Forelimb muscle (tissue), 1 donor: ENCODE data around the gene EPPIN. TPM values are rescaled to one million over a fixed set of nuclear protein-coding genes. Genes with fewer than 3 reads are reported as not detected.
"Not testable (repeated sequence)": the region's sequence is repeated elsewhere in the genome, so short reads cannot be mapped to it uniquely, and the experiment has no call there.

ENCODE experiments used
- DNase-seq: peaks from one replicate; pipeline ENCODE4 v3.0.0-alpha.2; 2013; ENCODE audit warnings: low read depth
- polyA plus RNA-seq: library from polyadenylated mRNA; unstranded; fragments of 120-200 nt; gene quantifications from one replicate; pipeline ENCODE4 v1.2.1, GENCODE V29; 2013; ENCODE audit not compliant: insufficient read length

EPPIN gene
- polyA plus RNA-seq = not detected

DNA sequence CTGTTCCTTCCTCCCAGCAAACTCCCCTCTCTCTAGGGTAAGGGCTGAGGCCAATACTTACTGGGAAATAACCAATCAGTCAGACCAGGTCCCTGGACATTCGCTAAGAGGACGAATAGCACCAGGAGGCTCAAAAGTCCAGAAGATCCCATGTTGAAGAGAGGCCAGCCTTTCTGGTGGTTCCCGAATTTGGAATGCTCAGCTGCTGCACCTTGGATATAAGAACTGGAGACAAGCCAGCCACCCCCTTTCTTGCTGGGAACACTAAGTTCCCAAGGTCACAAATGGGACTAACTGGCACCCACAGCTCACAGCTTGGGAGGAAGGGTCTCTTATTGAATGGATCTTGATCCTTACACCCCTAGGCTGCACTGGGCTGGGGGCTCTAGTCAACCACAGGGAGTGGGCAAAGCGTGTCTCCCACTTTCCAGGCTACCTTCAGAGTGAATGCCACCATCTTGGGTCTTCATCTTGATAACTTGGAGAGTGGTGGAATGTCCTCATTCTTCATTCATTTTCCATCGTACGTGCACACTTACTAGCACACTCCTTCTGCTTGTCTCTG, at the start of gene EPPIN:
TSS of gene EPPIN (minus strand) at position 196 of the 565 bp plus-strand sequence. CDS start at position 152, 44 bp downstream.
- no peak for DNase-seq

DNA sequence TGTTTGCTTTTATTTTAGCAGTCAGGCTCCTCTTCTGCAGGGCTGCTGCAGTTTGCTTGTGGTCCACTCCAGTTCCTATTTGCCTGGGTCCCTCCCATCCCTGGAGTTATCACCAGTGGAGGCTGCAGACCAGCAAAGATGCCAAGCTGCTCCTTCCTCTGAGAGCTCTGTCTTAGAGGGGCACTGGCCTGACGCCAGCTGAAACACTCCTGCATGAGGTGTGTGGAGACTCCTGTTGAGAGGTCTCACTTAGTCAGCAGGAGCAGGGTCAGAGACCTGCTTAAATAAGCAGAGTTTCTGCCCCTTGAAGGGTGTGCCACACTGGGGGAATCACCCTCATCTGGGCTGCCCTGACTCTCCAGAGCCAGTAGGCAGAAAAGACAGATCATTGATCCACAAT, 48.0 kb upstream of the EPPIN start:
- DNase-seq = no peak

DNA sequence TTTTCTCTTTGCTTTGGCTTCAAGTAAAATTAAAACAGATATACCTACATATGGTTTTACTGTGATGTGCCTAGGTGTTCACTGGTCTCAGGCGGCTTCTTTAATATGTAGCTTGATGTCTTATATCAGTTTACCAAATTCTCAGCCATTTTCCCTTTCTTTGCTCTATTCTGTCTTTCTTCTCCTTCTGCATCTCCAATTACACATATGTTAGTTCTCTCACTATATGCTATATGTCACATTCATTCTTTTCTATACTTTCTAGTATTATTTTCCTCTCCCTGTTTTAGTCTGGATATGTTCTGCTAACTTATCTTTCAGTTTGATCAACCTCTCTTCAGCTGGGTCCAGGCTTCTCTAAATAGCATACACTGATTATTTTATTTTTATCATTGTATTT, 46.3 kb upstream of the EPPIN start:
- no peak for DNase-seq

DNA sequence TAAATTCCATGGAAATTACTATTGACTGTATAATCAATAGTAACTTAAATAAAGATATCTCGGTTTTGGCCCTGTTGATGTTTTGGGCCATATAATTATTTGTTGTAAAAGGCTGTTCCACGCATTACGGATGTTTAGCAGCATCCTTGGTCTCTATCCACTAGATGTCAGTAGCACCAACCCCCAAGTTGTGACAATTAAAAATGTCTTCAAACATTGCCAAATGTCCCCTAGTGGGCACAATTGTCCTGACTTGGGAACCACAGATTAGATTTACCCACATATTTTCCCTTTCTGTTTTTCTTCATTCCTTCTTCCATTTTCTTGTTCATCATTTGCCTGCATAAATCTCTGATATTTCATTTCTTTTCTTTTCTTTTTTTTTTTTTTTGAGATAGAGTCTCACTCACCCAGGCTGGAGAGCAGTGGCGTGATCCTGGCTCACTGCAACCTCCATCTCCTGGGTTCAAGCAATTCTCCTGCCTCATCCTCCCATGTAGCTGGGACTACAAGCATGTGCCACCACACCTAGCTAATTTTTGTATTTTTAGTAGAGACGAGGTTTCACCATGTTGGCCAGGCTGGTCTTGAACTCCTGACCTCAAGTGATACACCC, 45.5 kb upstream of the EPPIN start:
- DNase-seq = no peak

DNA sequence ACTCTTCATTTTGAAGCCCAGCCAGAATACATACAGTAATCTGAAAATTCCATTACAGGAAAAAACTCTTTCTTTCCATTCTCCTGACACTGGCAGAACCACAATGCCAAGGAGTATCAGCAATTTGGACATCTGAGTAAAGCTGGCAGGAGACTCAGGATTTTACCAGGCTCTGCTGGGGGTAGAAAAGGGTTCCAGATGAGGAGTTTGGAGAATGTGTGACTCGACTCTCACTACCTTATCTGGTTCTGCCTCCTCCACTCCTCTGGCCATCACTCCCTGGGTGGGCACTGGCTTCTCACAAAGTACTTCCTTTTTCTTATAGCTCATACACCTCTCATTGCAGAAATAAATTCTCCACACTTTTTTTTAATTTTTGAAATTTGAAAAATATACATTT, 42.5 kb upstream of the EPPIN start:
- DNase-seq = no peak

DNA sequence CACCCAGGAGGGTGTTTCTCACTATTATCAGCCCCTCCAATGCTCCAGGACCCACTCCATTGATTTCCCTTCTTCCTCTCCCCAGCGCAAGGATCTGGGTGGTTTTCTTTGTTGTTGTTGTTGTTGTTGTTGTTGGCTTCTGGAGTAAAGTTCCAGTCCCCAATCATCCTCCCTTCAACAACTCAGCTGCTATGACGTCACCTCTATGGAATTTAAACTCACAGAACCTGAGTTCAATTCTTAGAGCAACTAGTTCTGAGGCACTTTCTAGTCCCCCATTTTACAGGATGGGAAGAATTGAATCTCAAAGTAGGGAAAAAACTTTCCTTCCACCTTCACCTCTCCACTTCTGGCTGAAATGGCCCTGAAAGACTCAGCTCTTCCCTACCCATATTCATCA, 41.6 kb upstream of the EPPIN start:
- DNase-seq = no peak

DNA sequence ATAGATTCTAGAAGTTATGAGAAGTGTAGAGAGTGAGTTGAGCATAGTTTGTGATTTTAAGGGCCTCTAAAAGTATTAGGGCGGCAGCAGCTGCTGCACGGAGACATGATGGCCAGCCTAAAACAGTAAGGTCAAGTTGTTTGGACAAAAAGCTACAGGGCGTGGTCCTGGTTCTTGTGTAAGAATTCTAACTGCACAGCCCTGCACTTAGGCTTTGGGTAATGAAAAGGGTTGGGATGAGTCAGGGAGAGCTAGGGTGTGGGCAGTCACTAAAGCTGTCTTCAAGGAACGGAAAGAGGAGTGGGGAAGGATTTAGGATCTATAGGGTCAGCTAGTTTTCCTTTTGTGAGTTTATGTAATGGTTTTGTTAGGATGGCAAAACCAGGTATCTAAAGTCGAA, 38.8 kb upstream of the EPPIN start:
- not testable (repeated sequence) for DNase-seq

DNA sequence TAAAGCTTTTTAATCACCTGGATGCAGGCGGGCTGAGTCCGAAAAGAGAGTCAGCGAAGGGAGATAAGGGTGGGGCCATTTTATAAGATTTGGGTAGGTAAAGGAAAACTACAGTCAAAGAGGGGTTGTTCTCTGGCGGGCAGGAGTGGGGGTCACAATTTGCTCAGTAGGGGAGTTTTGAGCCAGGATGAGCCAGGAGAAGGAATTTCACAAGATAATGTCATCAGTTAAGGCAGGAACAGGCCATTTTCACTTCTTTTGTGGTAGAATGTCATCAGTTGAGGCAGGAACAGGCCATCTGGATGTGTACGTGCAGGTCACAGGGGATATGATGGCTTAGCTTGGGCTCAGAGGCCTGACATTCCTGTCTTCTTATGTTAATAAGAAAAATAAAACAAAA, 37.1 kb upstream of the EPPIN start:
- DNase-seq = not testable (repeated sequence)

DNA sequence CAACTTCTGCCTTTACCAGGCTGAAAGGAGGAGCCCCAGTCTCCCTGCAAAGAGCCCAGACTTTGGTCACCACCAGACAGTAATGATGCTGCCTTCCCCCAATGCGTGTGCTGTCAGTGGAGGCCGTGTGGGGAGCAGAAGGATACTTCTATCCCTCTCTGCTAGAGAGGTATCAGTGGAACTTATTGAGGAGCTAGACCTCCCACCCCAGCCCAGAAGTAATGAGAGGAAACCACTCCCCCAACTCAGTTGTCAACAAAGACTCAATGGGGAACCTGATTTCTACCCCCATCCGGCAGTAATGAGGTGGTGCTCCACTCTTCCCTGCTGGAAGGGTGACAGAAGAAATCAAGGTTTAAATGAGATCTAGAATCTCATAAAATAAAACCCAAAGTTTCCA, 36.3 kb upstream of the EPPIN start:
- no peak for DNase-seq

DNA sequence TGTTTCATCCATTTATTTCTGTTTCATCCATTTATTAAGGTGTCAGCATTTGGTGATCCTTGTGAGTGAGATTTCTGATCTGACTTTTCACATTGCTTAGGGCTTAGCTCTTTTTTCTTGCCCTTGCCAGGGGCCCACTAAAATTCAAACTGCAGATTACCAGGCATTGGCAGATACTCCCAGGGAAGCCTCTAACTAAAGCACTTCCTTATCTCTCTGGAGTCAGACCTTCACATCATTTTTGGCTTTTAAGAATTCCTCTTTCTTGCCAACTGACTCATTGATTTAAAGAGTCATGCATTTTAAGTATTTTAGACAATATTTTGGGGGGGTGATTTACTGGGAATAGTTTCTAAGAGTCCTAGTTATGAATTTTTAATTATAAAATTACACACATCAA, 34.5 kb upstream of the EPPIN start:
- no peak for DNase-seq

DNA sequence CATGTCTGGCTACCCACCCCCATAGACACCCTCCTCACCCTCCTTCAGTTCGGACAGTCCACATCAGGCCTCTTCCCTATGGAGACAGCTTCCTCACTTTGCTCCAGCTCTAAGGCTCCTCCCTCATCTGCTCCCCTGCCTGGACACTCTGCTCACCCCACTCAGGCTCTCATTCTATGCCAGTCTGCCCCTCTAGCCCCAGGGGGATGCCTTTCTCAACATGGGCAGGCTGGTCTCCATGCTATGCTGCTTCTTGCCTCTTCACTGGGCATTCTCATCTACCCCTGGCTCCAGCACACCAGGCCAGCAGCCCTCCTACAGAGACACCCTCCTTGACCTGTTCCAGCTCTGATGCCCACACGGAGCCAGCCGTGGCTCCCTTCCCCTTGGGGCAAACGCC, 32.0 kb upstream of the EPPIN start, which contains the start of gene WFDC8:
TSS of gene WFDC8 (minus strand) at position 101 of the 400 bp plus-strand sequence. CDS start at position 64, 37 bp downstream.
- no peak for DNase-seq

DNA sequence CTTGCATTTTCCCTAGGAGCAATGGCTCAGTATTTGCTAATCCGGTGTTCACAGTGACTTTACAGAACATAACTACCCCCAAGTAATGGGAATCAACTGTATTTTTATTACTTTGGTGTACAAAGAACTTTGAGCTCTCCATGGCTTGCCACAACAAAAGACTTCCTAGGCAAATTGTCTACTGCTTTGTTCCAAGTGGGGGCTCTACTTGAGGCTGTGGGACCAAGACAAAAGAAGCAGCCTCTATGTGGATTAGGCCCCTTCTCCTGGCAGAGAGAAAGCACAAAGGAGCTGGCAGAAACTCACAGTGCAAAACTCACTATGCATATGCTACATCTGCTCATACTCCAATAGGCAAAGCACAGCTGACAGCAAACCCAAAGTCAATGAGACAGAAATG, 31.0 kb upstream of the EPPIN start:
- no peak for DNase-seq

DNA sequence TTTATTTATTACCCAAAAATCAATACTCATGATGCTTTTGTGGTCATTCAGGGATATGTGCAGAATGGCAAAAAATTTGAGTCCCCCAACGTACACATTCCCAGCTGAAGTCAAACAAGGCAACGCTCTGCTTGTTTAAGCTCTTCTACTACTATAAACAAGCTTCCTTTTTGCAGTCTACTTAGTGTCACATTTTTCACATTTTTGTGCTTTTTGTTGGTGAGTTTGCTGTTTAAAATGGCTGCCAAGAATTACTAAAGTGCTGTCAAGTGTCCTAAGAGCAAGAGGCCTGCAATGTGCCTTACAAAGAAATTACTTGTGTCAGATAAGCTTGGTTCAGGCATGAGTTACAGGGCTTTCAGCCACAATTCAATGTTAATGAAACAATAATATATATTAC, 29.8 kb upstream of the EPPIN start:
- no peak for DNase-seq

DNA sequence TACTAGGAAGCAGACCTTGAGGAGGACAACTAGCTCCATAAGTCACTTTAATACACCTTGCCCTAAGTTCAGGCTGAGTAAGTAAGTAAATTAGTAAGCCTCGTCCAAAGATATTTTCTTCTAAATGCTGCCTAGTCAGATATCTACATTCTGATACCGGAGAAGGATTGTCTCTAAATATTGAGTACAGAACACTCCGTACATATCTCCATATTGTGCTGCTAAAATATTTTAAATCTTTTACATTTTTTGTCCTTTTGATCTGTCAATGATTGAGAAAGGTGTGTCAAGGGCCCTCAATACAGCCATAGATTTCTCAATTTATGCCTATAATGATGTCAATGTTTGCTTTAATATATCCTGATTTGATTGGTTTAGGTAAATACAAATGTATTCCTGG, 28.7 kb upstream of the EPPIN start:
- DNase-seq = no peak

DNA sequence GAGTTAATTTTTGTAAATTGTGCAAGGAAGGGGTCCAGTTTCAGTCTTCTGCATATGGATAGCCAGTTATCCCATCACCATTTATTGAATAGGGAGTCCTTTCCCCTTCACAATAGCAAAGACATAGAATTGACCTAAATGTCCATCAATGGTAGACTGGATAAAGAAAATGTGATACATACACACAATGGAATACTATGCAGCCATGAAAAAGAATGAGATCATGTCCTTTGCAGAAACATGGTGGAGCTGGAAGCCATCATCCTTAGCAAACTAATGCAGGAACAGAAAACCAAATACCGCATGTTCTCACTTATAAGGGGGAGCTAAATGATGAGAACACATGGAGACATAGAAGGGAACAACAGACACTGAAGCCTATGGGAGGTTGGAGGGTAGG, 22.4 kb upstream of the EPPIN start:
- not testable (repeated sequence) for DNase-seq

DNA sequence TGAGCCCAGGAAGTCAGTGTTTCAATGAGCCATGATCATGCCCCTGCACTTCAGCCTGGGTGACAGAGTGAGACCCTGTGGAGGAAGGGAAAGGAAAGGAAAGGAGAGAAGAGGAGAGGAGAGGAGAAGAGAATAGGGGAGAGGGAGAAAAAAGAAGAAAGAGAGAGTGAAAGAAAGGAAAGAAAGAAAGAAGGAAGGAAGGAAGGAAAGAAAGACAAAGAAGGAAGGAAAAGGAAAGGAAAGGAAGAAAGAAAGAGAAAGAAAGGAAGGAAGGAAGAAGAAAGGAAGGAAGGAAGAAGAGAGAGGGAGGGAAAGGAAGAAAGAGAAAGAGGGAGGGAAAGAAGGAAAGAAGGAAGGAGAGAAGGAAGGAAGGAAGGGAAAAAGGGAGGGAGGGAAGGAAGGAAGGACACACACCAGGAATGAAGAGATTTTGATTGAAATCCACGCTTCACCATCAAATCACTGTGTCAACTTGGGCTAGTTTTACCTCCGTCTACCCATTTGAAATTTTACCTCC, 17.6 kb upstream of the EPPIN start:
- DNase-seq = no peak

DNA sequence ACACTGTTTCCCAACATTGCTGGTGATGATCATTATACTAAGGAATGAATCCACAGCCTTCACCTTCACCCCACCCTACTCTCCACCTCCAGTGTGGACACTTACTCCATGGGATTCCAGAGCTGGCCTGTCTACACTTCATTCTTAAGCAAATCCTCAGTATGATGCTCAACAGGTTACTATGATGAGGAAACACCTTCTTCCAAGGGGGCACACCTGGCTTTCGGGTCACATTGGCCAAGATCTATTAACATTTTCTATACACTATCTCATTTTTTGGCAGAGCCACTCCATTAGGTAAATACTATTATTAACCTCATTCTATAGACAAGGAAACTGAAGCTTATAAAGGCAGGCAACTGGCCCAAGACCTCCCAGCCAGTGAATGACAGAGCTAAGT, 8.0 kb upstream of the EPPIN start:
- DNase-seq = no peak

DNA sequence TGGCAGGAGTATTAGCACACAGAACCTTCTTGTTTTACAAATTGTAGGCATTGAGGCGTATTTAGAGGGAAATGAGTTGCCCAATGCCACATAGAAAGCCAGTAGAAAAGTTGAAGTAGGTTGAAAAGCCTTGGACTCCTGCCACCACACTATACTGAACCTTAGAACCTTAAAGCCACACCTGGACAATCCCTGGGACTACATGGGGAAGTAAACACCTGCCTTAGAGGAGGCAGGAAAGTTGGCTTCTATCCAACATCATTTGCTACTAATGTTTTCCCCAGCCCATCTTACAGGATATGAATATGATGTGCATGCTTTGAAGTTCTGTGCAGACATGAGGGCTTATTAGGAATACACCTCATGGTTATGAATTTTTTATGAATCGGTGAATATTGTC, 5.3 kb upstream of the EPPIN start:
- DNase-seq = no peak

DNA sequence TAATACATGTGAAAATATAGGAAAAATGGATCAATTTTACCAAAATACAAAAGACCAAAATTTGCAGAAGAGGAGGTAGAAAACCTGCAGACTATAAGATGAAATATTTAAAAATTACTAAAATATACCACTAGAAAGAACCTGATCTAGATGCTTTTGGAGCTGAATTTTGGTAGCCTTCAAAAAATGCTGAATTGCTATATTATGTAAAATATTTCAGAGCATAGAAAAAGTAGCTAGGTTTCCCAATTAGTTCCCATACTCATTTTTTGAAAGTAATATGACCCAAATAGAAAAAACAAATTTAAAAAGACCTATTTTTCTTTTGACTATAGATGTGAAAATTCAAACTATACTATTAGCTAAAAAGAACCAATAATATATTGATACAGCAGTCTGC, 3.6 kb upstream of the EPPIN start:
- no peak for DNase-seq

DNA sequence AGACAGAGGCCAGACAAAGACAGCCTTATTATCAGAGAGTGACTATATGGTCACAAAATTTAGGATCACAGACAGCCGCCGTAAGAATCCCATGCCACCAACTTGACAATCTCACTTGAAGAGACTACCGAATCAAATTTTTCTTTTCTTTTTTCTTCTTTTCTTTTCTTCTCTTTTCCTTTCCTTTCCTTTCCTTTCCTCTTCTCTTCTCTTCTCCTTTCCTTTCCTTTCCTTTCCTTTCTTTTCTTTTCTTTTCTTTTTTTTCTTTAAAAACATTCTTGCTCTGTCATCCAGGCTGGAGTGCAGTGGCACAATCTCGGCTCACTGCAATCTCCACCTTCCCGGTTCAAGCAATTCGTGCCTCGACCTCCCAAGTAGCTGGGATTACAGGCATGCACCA, 1.2 kb upstream of the EPPIN start:
- no peak for DNase-seq

DNA sequence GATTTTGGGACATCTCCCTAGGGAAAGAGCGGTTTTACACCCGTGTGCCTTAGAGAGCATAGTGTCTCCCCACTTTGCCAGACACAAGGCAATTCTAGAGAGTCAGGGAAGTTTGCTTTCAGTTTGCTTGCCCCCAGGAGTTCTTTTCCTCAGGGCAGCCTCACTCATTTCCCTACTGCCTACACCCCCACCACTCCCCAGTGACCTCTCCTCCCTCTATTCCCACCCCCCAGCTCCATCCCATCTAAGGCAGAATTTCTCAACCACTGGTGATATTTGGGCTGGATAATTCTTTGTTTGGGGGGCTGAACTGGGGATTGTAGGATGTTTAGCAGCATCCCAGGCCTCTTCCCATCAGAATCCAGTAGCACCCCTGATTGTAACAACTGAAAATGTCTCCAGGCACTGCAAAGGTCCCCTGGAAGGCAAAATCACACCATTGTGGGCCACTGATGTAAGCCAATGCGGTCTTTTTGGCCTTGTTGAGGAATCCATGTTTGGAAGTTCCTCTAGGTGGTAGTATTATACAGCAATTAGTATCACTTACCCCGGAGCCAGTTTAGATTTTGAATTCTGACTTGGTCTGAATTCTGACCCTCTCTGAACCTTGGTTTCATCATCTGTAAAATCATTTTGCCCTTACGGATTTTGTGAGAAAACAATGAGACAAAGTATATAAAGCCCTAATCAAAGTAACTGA, 1.3 kb downstream of the EPPIN start:
- DNase-seq = peak; percentile 8

DNA sequence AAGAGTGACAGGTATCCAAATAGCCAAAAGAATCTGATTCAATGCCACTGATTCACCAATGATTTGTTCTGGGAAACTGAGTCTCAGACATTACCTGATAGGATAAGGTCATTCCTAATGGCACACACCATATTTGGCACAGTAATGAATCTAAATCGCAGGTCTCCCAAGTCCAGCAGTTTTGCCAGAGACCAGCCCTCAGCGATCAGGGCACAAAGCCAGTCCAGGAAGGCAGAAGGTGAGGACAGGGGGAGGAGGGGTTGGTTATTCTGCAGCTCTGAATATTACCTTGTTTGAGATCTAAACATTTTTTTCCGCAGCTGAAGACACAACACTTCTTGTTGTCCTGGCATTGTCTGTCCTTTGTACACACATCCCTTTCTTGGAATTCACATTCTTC, 1.9 kb downstream of the EPPIN start:
- no peak for DNase-seq

DNA sequence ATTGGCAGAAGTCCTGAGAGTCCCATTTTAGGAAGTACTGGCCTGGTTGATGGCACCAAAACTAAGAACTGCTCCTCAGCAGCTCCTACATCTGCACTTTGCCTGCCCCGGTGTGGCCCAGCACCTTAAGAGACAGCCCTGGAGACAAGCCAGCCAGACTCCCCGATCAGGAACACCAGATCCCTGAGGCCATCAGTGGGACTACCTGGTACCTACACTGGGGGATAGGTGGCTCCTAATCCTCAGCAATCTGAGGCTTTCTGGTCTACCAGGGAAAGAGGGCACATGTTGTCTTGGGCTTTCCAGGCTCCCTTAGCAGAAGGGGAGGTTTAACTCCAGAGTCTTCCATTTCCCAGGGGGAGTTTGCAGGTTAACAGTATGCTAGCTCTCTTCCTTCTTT, 7.8 kb downstream of the EPPIN start, which contains the start of gene WFDC6:
TSS of gene WFDC6 (minus strand) at position 101 of the 400 bp plus-strand sequence. CDS start at position 26, 75 bp downstream.
- no peak for DNase-seq
